Stimulated activated CD4-positive, alpha-beta T cell treated with anti-CD3 and anti-CD28 coated beads, Interleukin-1b, Interleukin-23, amount 100 ng/mL, for 24 hours (primary cell): ENCODE measurements around the gene IL6.
A peak's percentile ranks its signal among the peaks of the same experiment; 100 is the strongest.

Experiments
- DNase-seq, 4 experiments: peaks; one replicate each; pipeline ENCODE4 v3.0.0-alpha.2; 2020; ENCODE audit warnings: low read depth in 4 of 4, low spot score in 1 of 4

The IL6 gene

DNA sequence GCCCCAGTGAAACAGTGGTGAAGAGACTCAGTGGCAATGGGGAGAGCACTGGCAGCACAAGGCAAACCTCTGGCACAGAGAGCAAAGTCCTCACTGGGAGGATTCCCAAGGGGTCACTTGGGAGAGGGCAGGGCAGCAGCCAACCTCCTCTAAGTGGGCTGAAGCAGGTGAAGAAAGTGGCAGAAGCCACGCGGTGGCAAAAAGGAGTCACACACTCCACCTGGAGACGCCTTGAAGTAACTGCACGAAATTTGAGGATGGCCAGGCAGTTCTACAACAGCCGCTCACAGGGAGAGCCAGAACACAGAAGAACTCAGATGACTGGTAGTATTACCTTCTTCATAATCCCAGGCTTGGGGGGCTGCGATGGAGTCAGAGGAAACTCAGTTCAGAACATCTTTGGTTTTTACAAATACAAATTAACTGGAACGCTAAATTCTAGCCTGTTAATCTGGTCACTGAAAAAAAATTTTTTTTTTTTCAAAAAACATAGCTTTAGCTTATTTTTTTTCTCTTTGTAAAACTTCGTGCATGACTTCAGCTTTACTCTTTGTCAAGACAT, 574 bp upstream of the IL6 start:
- DNase-seq = peak in 3 of 4 experiments; percentile 27 to 33 (median 29)

DNA sequence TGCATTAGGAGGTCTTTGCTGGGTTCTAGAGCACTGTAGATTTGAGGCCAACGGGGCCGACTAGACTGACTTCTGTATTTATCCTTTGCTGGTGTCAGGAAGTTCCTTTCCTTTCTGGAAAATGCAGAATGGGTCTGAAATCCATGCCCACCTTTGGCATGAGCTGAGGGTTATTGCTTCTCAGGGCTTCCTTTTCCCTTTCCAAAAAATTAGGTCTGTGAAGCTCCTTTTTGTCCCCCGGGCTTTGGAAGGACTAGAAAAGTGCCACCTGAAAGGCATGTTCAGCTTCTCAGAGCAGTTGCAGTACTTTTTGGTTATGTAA, 675 bp downstream of the IL6 start:
- DNase-seq = no peak

DNA sequence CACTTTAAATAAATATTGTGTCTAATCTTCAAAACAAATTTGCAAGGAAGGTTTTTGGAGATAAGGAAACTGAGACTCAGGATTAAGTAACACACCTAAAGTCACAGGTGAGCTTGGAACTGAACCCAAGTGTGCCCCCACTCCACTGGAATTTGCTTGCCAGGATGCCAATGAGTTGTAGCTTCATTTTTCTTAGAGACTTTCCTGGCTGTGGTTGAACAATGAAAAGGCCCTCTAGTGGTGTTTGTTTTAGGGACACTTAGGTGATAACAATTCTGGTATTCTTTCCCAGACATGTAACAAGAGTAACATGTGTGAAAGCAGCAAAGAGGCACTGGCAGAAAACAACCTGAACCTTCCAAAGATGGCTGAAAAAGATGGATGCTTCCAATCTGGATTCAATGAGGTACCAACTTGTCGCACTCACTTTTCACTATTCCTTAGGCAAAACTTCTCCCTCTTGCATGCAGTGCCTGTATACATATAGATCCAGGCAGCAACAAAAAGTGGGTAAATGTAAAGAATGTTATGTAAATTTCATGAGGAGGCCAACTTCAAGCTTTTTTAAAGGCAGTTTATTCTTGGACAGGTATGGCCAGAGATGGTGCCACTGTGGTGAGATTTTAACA, 1.5 kb downstream of the IL6 start:
- no peak for DNase-seq

DNA sequence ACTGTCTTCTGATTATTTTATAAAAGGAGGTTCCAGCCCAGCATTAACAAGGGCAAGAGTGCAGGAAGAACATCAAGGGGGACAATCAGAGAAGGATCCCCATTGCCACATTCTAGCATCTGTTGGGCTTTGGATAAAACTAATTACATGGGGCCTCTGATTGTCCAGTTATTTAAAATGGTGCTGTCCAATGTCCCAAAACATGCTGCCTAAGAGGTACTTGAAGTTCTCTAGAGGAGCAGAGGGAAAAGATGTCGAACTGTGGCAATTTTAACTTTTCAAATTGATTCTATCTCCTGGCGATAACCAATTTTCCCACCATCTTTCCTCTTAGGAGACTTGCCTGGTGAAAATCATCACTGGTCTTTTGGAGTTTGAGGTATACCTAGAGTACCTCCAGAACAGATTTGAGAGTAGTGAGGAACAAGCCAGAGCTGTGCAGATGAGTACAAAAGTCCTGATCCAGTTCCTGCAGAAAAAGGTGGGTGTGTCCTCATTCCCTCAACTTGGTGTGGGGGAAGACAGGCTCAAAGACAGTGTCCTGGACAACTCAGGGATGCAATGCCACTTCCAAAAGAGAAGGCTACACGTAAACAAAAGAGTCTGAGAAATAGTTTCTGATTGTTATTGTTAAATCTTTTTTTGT, 2.3 kb downstream of the IL6 start:
- no peak for DNase-seq

DNA sequence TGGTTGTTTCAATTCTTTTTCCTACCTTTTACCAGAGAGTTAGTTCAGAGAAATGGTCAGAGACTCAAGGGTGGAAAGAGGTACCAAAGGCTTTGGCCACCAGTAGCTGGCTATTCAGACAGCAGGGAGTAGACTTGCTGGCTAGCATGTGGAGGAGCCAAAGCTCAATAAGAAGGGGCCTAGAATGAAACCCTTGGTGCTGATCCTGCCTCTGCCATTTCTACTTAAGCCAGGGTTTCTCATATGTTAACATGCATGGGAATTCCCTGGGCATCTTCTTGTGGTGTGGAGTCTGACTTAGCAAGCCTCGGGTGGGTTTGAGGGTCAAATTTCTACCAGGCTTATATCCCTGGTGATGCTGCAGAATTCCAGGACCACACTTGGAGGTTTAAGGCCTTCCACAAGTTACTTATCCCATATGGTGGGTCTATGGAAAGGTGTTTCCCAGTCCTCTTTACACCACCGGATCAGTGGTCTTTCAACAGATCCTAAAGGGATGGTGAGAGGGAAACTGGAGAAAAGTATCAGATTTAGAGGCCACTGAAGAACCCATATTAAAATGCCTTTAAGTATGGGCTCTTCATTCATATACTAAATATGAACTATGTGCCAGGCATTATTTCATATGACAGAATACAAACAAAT, 3.2 kb downstream of the IL6 start:
- DNase-seq = no peak

DNA sequence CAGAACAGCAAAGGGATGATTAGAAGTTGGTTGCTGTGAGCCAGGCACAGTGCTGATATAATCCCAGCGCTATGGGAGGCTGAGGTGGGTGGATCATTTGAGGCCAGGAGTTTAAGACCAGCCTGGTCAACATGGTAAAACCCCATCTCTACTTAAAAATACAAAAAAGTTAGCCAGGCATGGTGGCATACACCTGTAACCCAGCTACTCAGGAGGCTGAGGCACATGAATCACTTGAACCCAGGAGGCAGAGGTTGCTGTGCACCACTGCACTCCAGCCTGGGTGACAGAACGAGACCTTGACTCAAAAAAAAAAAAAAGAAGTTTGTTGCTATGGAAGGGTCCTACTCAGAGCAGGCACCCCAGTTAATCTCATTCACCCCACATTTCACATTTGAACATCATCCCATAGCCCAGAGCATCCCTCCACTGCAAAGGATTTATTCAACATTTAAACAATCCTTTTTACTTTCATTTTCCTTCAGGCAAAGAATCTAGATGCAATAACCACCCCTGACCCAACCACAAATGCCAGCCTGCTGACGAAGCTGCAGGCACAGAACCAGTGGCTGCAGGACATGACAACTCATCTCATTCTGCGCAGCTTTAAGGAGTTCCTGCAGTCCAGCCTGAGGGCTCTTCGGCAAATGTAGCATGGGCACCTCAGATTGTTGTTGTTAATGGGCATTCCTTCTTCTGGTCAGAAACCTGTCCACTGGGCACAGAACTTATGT, 4.1 kb downstream of the IL6 start:
- DNase-seq = no peak

DNA sequence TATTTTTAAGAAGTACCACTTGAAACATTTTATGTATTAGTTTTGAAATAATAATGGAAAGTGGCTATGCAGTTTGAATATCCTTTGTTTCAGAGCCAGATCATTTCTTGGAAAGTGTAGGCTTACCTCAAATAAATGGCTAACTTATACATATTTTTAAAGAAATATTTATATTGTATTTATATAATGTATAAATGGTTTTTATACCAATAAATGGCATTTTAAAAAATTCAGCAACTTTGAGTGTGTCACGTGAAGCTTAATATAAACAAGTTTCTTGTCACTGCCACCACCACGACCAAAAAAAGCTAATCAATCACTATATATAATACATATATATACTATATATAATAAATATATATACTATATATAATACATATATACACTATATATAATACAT, 4.8 kb downstream of the IL6 start:
- DNase-seq = no peak

DNA sequence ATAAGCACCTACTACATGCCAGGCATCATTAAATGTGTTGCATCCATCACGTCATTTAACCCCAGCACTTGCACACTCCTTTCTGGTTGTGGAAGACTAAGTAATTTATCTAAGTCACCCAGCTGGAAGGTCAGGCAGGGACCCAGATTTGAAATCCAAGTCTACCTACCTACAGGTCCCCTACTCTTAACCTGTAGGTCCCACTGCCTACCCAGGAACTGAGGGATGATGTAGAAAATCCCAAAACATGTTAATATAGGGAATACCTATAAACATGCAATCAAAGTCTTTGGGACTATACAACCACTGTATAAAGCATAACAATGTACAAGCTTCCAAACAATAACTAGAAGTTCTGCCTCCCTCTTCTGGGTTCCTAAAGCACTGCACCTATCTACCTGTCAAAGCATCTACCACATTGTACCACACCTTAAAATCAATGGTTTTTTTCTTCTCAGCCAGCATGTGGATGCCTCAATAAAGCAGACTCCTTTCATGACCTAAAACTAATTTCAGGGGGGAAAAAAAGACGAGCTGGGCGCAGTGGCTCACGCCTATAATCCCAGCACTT, 5.6 kb downstream of the IL6 start:
- DNase-seq = no peak

DNA sequence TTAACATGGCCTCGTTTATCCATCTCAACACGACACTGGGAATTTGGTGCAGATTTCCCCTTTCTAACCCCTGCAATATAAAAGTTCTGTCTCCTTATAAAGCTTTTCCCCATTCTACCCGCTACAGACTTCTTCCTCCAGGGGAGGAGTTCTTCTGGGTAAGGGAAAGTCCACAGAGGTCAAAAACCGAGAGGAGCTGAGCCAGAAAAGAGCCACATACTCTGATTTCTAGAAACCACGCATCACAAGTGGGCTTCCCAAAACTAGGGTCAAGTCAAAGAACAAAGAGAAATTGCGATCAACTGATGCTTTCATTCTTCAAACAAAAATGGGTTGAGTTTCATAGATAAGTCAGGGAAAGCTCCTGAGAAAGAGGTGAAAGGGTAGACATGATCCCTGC, 6.8 kb downstream of the IL6 start:
- no peak for DNase-seq

DNA sequence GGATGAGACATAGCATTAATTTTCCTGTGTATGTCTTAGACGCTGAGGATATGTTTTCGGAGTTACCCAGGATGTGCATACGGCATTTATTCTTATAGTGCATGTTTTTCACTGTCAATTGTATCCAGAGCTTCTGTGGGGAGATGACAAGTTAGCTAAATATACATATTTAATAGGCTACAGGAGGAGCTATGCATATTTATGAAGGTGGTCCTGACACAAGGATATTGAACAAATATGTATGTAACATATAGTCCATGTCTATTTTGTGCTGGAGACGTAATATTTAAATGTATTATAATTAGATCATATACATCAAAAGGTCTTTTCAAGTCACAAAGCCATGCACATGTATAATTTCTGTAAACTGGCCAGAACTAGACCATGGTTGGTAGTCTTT, 16.0 kb downstream of the IL6 start:
- no peak for DNase-seq

DNA sequence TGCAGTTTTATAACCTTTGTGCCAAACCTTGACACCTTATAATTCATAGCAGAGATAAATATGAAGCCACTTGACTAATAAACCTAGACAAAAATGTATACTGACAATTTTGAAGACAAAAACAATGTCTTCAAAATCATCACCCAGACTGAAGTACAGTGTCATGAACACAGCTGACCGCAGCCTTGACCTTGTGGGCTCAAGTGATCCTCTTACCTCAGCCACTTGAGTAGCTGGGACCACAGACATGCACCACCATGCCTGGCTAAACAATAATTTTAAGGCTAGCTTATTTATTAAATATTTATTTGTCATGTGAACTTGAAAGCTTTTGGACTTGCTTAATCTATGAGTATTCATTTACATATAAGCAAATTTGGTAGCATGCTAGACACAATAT, 24.3 kb downstream of the IL6 start:
- DNase-seq = no peak

DNA sequence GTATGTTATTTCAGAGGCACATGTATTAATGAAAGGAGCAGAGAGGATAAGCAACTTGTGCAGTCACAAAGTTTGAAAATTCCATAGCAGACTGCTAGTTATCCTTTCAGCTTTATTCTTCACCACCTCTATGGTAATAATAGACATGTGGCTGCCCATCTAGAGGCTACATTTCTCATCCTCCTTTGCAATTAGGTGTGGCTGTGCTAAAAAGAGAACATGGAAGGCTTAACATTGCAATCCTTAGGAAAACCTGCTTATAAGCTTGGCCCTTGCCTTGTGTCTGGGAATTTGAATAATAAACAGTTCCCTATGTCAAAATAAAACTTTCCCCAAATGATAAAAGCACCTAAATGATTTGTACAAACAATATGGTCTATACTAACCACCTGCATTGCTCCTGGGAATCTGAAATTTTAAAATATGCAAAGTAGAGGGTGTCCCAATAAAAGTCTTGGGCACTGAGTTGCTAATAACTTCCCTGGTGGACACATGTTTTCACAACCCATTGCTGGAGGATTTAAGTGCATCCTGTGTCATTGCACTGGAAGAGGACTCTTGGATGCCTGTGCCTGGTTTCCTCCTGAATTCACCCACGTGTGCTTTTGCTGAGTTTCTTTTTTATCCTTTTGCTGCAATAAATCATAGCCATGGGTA, 30.5 kb downstream of the IL6 start:
- DNase-seq = no peak

DNA sequence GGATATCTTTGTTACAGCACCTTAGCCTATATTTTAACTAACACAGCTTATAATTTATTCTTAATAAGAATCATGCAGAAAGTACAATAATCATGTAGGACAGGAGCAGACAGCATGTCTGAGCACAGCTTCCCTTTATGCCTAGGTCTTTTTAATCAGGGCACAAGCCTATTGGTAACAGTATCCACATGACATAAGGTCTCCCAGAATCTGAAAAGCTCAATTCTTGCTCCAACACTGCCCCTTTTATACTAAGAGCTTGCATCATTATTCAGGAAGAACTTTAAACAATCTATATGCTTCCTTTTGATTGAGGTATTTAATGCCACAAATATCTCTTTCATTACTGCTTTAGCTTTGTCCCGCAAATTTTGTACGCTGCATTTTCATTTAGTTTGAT, 31.6 kb downstream of the IL6 start:
- DNase-seq = no peak

DNA sequence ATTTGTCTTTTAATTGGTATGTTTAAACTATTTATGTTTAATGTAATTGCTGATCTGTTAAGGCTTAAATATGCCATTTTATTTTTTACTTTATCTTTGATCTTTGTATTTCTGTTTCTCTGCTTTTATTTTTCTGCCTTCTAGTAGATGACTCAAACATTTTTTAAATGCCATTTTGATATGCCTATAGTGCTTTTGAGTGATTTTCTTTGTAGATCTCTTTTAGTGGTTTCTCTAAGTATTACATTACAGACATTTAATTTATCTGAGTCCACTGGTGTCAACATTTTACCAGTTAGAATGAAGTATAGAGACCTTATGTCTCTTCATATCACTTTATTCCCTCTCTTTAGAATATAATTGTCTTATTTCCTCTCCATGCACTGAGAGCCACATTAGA, 32.7 kb downstream of the IL6 start:
- DNase-seq = no peak

DNA sequence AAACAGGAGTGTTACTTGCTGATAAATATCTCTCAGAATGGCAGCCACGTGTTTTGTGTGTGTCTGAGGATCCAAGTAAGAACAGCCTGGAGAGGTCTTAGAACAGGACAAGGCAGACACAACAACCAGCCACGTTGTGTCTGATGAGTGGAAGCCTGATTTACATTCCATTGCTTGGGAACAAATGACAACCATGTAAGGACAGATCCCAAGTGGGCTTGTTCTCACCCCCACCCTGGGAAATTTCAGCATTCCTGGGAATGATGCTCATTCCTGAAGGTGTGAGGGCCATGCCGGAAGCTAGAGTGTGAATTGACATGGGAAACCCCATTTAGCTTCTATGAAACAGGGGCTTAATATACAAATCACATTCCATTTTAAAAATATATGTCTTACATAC, 35.9 kb downstream of the IL6 start:
- no peak for DNase-seq

DNA sequence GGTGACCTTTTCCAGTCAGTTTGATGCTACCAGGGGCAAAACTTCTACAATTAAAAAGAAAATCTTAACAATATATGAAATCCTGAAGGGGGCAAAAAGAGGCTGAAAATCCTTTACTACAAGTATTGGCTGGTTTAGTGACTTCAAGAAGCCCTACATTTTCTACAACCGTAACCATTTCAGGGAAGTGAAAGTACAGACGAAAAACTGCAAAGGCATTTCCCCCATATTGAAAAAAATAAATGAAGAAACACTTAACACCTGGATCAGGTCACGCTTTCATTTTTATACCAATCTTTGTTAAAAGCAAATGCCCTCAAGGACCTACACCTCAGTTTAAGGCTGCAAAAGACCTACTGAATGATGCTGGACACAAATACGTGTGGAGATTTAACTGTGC, 38.6 kb downstream of the IL6 start:
- no peak for DNase-seq

DNA sequence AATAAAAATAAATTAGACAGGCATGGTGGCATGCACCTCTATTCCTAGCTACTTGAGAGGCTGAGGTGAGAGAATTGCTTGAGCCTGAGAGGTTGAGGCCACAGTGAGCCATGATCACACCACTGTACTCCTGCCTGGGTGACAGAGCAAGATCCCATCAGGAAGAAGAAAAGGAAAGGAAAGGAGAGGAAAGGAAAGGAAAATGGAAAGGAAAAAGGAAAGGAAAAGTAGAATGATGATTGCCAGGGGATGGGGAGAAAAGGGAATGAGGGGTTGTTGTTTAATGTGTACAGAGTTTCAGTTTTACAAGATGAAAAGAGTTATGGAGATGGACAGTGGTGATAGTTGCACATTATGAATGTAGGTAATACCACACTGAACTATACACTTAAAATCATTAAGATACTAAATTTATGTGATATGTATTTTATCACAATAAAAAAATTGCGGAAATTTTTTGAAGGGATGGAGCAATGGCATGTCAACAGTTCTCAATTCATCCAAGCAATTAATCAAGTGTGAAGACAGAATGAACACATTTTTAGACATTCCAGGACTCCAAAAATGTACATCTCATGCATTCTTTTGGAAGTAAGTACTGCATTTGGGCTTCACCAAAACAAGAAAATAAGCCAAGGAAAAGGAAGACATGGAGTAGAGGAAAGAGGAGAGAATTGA, 44.3 kb downstream of the IL6 start:
- DNase-seq = no peak

DNA sequence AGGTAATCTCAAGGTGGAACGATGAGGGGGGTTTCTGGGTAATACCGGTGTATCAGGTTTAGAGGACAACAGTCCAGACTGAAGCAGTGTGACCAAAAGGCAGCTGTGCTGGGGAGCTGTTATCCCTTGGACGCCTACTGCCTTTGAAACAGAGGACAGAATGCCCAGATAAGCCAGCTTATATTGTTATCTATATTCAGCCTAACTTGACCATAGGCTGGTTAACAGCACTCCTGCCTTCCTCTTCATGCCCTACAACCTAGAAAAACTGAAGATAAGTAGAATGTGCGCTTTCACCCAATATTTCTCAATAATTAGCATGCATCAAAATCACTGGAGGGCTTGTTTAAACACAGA, 44.9 kb downstream of the IL6 start:
- DNase-seq = no peak

DNA sequence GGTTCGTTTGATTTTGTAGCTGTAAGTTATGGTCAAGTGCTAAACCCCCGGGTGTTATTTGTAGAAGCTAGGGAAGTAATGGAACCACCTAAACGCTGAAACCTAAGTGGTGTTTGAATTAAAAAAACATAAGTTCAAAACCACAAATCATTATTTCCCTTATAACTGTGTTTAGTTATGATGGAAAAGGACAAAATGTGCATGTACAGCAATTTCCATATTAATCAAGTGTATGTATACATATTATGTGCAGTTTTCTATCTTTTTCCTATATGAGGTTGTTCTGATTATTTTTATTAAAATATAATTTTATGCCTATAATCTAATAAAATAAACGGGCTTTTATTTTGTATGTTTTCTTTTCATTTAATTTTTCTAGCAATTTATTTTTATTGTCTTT, 45.9 kb downstream of the IL6 start:
- DNase-seq = no peak

DNA sequence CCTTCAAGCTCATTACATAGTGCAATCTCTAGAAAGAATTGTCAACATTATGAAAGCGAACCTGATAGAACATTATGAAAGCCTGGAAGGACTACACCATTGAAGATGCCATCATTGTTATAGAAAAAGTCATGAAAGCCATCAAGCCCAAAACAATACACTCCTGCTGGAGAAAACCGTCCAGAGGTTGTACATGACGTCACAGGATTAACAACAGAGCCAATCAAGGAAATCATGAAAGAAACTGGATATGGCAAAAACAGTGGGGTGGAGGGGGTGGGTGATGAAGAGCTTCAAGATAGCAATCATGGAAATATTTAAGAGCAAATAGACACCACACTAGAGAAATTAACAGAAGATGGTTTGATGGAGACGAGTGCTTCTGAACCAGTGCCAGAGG, 50.0 kb downstream of the IL6 start:
- DNase-seq = no peak
